ENCODE results near the gene GAPDH.
"Not testable (repeated sequence)": the region's sequence is repeated elsewhere in the genome, so short reads cannot be mapped to it uniquely, and the experiment has no call there.

GRCh38 chr12:6490673-6491072 is 43.6 kb upstream of the GAPDH start:
- not testable (repeated sequence) for TF ChIP-seq CTCF (optimal IDR thresholded peaks at IDR 0.05 in 1 of 3, IDR thresholded peaks at IDR 0.05 in 1 of 3, conservative IDR thresholded peaks at IDR 0.05 in 1 of 3; ENCODE audit: extremely low read depth in 1 of 3, insufficient read depth in 2 of 3, low read length in 3 of 3); EZH2 (IDR thresholded peaks at IDR 0.05; ENCODE audit: low read length)

Data from keratinocyte (primary cell).